UCSD-AML1 (cell line): ENCODE results near the gene BCAS3.
"Not testable (repeated sequence)": the region's sequence is repeated elsewhere in the genome, so short reads cannot be mapped to it uniquely, and the experiment has no call there.

Source experiments
- DNase-seq: peaks from one replicate; lab custom pipeline; 2025; ENCODE audit not compliant: unreplicated experiment; lab: John Stamatoyannopoulos, UW

The BCAS3 gene

GRCh38 chr17:61414141-61414935, 736.7 kb downstream of the BCAS3 start:
- no peak for DNase-seq

DNA sequence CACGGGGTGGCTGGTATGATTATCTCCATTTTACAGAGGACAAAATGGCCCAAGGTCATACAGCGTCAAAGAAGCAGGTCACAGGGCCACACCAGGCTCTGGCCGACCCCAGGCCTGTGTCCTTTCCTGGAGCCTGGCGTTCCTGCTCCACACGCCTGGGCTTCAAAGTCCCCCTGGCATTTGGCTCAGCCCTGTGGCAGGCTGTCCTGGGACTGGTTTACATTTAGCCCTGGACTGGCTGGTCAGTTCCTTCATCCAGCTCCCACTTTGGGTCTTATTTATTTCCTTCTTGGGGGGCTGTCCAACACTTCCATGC, 737.2 kb downstream of the BCAS3 start:
- DNase-seq: no peak

DNA sequence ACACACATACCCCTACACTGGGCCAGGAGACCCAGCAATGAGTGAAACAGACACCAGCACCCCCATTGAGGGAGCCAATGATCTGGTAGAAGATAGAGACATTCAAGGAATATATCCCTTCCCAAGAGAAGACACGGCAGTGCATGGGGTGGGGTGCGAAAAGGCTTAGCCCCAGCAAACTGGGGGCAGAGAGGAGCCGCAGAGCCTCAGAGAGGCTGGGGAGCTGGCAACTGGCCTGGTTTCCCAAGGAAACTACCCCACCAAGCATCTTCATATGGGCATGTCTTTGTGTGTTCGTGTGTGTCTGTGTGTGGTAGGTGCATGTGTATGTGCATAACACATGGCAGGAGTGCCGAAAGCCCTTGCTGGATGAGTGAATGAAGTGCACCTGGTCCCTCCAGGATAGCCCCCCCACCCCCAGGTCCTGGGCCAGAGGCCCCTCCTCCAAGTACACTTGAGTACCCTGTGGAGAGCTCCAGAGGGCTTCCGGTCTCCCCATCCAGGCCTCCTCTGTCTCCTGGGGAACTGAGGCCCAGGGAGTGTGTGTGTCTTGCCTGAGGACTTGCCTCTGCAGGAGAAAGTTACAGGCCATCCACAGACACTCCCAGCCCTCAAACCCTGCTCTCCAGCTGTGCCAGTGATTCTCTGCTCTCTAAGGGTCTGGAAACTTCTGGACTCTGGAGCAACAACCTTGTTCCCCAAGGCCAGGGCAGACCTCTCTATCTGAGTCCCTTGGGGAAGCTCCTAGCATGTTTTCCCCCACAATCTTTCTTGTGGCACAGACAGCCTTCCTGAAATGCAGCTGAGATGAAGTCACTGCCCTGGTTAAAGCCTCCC, 737.9 kb downstream of the BCAS3 start:
- no peak for DNase-seq

- no peak for DNase-seq
Observed at GRCh38 chr17:61416211-61416539, 738.5 kb downstream of the BCAS3 start.

GRCh38 chr17:61416540-61417363, 739.1 kb downstream of the BCAS3 start:
- peak; percentile 79 for DNase-seq

GRCh38 chr17:61418449-61418848, 740.8 kb downstream of the BCAS3 start:
- DNase-seq: no peak

- DNase-seq: no peak
Observed at GRCh38 chr17:61419496-61420046, 741.9 kb downstream of the BCAS3 start.

DNA sequence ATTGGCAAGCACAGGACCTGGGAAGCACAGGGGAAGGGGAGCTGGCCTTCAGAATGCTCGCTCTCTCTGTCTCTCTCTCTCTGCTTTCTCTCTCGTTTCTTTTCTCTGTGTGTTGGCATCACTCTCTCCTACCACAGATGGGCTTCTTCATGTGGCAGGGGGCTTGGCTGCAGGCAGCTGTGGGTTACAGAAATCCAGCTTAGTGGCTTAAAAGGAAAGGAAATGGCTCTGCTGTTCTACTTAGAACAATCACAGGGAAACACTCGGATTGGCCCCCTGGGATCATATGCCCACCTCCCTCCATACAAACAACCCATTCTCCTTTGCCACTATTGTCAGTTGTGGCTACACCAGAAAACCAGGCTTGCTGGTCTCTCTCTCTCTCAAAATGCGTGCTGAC, 742.4 kb downstream of the BCAS3 start:
- DNase-seq: no peak

GRCh38 chr17:61420745-61421398, 743.2 kb downstream of the BCAS3 start:
- DNase-seq: no peak

GRCh38 chr17:61421460-61421859, 743.8 kb downstream of the BCAS3 start:
- DNase-seq: no peak

DNA sequence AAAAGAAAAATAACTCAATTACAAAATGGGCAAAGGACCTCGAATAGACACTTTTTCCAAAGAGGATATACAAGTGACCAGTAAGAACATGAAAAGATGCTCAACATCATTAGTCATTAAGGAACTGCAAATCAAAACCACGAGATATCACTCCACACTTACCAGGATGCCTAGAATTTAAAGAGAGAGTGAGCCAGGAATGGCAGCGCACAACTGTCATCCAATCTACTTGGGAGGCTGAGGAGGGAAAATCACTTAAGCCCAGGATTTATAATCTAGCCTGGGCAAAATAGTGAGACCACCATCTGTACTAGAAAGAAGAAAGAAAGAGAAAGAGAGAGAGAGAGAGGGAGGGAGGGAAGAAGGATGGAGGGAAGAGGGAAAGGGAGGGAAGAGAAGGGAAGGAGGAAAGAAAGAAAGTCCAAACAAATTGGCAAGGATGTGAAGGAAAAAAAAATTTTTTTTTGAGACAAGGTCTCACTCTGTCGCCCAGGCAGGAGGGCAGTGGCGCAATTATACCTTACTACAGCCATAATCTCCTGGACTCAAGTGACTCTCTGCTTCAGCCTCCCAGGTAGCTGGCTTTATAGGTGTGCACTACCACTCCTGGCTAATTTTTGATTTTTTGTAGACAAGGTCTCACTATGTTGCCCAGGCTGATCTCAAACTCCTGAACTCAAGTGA, 744.6 kb downstream of the BCAS3 start:
- no peak for DNase-seq

DNA sequence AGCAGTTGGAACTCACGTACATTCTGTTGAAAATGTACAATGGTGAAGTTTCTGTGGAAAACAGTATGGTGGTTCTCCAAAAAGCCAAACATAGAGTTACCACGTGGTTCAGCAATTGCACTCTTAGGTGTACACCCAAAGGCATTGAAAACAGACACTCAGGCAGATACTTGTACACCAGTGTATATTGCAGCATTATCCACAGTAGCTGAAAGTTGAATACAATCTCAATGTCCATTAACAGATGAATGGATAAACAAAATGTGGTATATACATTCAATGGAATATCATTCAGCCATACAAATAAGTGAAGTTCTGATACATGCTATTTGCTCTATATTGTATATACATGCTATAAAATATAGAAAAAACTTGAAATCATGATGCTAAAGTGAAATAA, 745.2 kb downstream of the BCAS3 start:
- no peak for DNase-seq

DNA sequence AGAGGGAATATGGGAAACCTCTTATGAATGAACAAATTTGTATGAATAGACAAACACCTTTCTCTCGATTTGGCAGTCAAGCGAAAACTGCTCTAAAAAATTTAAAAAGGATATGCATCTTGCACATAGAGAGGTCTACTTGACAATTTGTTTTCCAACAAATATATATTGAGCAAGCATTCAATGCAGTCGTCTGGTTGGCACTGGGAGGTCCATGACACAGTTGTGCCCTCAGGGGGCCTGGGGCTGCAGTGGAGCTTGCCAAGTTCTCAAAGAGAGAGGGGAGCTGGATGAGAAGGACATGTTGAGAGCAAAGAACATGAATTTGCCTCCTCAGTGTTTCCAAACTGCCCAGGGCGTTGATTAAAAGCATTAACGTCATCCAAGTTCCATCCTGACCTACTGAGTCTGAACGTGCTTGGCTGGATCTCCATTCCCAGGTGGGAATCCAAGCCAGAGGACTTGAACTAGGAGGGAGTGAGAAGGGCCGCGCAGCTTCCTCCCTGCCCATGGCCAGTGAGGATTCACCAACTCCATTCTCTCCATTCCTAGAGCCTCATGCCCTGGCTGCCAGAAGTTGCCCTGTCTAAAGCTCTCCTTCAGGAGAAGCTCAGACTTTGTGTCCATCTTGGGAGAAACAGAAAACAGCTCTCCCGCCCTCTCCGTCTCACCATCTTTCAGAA, 746.5 kb downstream of the BCAS3 start:
- no peak for DNase-seq

DNA sequence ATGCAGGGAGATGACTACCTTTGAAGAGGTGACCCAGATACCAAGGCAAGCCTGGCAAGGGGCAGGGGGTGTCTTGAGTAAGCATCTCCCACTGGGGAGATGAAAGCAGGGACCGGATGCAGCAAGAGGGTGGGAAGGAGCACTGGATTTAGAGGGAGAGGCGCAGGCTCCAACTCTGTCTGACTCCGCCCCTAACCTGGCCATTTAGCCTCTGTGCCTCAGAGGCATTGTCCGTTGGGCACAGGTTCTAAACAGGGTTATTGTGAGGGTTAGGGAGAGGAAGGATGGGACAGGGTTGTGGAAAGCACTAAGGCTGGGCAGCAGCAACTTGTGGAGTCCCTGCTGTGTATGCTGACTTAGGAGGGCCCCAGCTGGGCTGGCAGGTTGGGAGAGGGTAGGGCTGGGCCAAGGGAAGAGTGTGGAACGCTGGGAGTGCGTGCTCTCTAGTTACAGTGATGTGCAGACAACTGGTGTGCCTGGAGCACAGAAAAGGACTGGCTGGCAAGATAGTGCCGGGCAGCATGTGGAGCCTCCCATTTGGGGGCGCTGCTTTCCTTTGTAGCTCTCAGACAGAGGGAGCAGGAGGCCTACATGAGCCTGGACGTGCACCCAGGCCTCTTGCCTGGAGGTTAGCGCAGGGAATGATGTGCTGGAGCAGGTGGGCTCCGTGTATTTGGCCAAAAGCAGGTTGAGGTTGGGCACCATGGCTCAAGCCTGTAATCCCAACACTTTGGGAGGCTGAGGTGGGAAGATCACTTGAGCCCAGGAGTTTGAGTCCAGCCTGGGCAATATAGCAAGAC, 748.2 kb downstream of the BCAS3 start:
- DNase-seq: peak; percentile 37

GRCh38 chr17:61426482-61427304, 749.0 kb downstream of the BCAS3 start:
- no peak for DNase-seq

GRCh38 chr17:61427567-61427966, 749.9 kb downstream of the BCAS3 start:
- DNase-seq: no peak

DNA sequence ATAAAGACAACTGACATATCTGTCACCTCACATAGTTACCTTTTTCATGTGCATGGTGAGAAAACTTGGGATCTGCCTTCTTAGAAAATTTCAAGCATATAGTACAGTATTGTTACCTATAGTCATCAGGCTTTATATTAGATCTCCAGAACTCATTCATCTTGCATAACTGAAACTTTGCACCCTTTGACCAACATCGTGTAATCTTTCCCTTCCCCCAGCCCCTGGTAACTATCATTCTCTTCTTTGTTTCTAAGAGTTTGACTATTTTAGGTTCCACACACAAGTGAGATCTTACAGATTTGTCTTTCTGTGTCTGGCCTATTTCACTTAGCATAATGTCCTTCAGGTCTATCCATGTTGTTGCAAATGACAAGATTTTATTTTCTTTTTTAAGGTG, 751.6 kb downstream of the BCAS3 start:
- DNase-seq: no peak

GRCh38 chr17:61429831-61430230, 752.2 kb downstream of the BCAS3 start:
- not testable (repeated sequence) for DNase-seq
